Endothelial cell of umbilical vein (primary cell): ENCODE measurements around the gene EPO. TPM values are rescaled to one million over a fixed set of nuclear protein-coding genes. Genes with fewer than 3 reads are reported as not detected.
"Not testable (repeated sequence)": the region's sequence is repeated elsewhere in the genome, so short reads cannot be mapped to it uniquely, and the experiment has no call there.

Experiments
- BruUV-seq: library from RNA; stranded (reverse); fragments of 400-500 nt; replicated peaks from 2 replicates; lab custom pipeline; 2021; lab: Mats Ljungman, UMichigan
- CTCF ChIA-PET: fragments of 300-600, 350-600 bp; sonication (Branson Sonifier 250); formaldehyde crosslinking; loops from one replicate; lab custom pipeline; 2021; ENCODE audit warnings: antibody characterized with exemption, inconsistent platforms; lab: Charles Lee
- POLR2A ChIA-PET: fragments of 300-600, 350-600 bp; sonication (Branson Sonifier 250); formaldehyde crosslinking; loops from one replicate; lab custom pipeline; 2021; ENCODE audit warnings: antibody characterized with exemption, inconsistent platforms; lab: Charles Lee
- DNase-seq: peaks from one replicate; pipeline ENCODE4 v3.0.0-alpha.2; 2011; ENCODE audit warnings: low read depth, low spot score
- FAIRE-seq: peaks from 2 replicates; lab custom pipeline; 2011; peaks lifted over from hg19 to GRCh38; lab: Jason Lieb, UNC
- H2AFZ ChIP-seq: 2 replicates; pipeline ENCODE4 v1.6.0; 2012; ENCODE audit warnings: low read depth, low read length, control low read depth, inconsistent platforms
- H3K27ac ChIP-seq: 2 replicates; pipeline ENCODE4 v1.5.1; 2011; ENCODE audit warnings: low read depth, mild to moderate bottlenecking, control low read depth, low read length, moderate library complexity; ENCODE audit not compliant: insufficient read depth
- H3K27me3 ChIP-seq, 2 experiments: 2 replicates each; pipeline versions ENCODE4 v1.6.0 to v1.6.1; 2011; ENCODE audit warnings: low read length in 2 of 2, mixed read lengths in 1 of 2; ENCODE audit not compliant: control insufficient read depth in 2 of 2, insufficient read depth in 2 of 2
- H3K36me3 ChIP-seq, 2 experiments: 2 replicates in 1 of 2; 3 replicates in 1 of 2; pipeline ENCODE4 v1.5.1; 2011; ENCODE audit warnings: low read length in 2 of 2, mild to moderate bottlenecking in 1 of 2, moderate library complexity in 1 of 2; ENCODE audit not compliant: control insufficient read depth in 2 of 2, insufficient read depth in 2 of 2; ENCODE audit errors: extremely low read depth in 1 of 2
- H3K4me1 ChIP-seq: 3 replicates; pipeline ENCODE4 v1.5.1; 2011; ENCODE audit warnings: mild to moderate bottlenecking, low read length; ENCODE audit not compliant: control insufficient read depth, insufficient read depth; ENCODE audit errors: extremely low read depth
- H3K4me2 ChIP-seq: 2 replicates; pipeline ENCODE4 v1.6.1; 2011; ENCODE audit warnings: low read length, control low read depth, mixed read lengths; ENCODE audit not compliant: insufficient read depth
- H3K4me3 ChIP-seq, 3 experiments: fragments of 200-600 bp in 1 of 3; sonication (generic), shearing (Covaris generic) in 1 of 3; replicated peaks in 1 of 3; 2 replicates each; pipeline ENCODE4 v1.5.1; 2011 to 2016; ENCODE audit warnings: control low read depth in 3 of 3, low read length in 3 of 3, mild to moderate bottlenecking in 2 of 3, inconsistent platforms in 1 of 3, low read depth in 1 of 3, moderate library complexity in 1 of 3; ENCODE audit not compliant: insufficient read depth in 1 of 3
- H3K79me2 ChIP-seq: 2 replicates; pipeline ENCODE4 v1.6.0; 2012; ENCODE audit warnings: low read length, inconsistent platforms; ENCODE audit not compliant: control insufficient read depth, insufficient read depth
- H3K9ac ChIP-seq: replicated peaks from 2 replicates; pipeline ENCODE3; 2011; ENCODE audit warnings: low read length, control low read depth; ENCODE audit not compliant: insufficient read depth; ENCODE audit errors: extremely low read depth
- H3K9me1 ChIP-seq: replicated peaks from 3 replicates; pipeline ENCODE4 v1.6.0; 2011; ENCODE audit warnings: mild to moderate bottlenecking, low read length; ENCODE audit not compliant: control insufficient read depth, insufficient read depth; ENCODE audit errors: extremely low read depth
- H3K9me3 ChIP-seq: replicated peaks from 2 replicates; pipeline ENCODE4 v1.5.1; 2012; ENCODE audit warnings: low read length, inconsistent platforms; ENCODE audit not compliant: control insufficient read depth, insufficient read depth
- H4K20me1 ChIP-seq: replicated peaks from 2 replicates; pipeline ENCODE3; 2011; ENCODE audit warnings: mild to moderate bottlenecking, low read length; ENCODE audit not compliant: control insufficient read depth, insufficient read depth; ENCODE audit errors: extremely low read depth
- EZH2 ChIP-seq: IDR thresholded peaks from 2 replicates; pipeline ENCODE4 v1.6.1; 2012; ENCODE audit warnings: borderline replicate concordance, low read depth, mild to moderate bottlenecking, moderate library complexity, low read length, inconsistent platforms; ENCODE audit not compliant: severe bottlenecking
- FOS ChIP-seq: IDR thresholded peaks from 2 replicates; pipeline ENCODE4 v1.6.1; 2011; ENCODE audit warnings: mild to moderate bottlenecking, low read length, moderate library complexity, borderline replicate concordance; ENCODE audit not compliant: insufficient read depth
- GATA2 ChIP-seq: IDR thresholded peaks from 2 replicates; pipeline ENCODE4 v1.7.0; 2011; ENCODE audit warnings: low read depth, mild to moderate bottlenecking, moderate library complexity, mixed read lengths, low read length; ENCODE audit not compliant: insufficient read length, insufficient read depth
- JUN ChIP-seq: IDR thresholded peaks from 2 replicates; pipeline ENCODE4 v1.6.1; 2011; ENCODE audit warnings: borderline replicate concordance, low read depth; ENCODE audit not compliant: insufficient read length, insufficient read depth
- MAX ChIP-seq: IDR thresholded peaks from 2 replicates; pipeline ENCODE4 v1.6.1; 2011; ENCODE audit not compliant: insufficient read depth, insufficient read length
- MYC ChIP-seq: IDR thresholded peaks from one replicate; pipeline ENCODE4 v1.6.1; 2011; ENCODE audit warnings: mild to moderate bottlenecking, low read depth, low read length
- POLR2A ChIP-seq: IDR thresholded peaks from 2 replicates; pipeline ENCODE4 v1.6.1; 2012; ENCODE audit warnings: low read depth, mild to moderate bottlenecking, control low read depth, low read length
- POLR2AphosphoS5 ChIP-seq: IDR thresholded peaks from 2 replicates; pipeline ENCODE4 v1.6.1; 2012; ENCODE audit warnings: low read depth, mild to moderate bottlenecking, control low read depth, low read length, moderate library complexity; ENCODE audit not compliant: insufficient read depth
- dilution Hi-C: fragments of 300-500 bp; cut with MboI; formaldehyde crosslinking; loops from one replicate; pipeline ENCODE4 v1.15.0; 2019; ENCODE audit warnings: low sequenced_read_pairs; ENCODE audit not compliant: extremely low pct_ligation_motif_present
- intact Hi-C: fragments of 100-400 bp; cut with micrococcal nuclease; formaldehyde crosslinking; loops from one replicate; pipeline ENCODE4 v1.10.0; 2022
- polyA plus RNA-seq, 4 experiments: library from polyadenylated mRNA; depleted of rRNA in 3 of 4; stranded (reverse) in 3 of 4; unstranded in 1 of 4; fragments of >200 nt; gene quantifications; 2 replicates each; pipeline versions ENCODE4 v1.2.1 to v1.2.3, GENCODE V29; 2011 to 2012; ENCODE audit warnings: missing spikeins in 1 of 4
- total RNA-seq: library from RNA; stranded (reverse); gene quantifications from 2 replicates; pipeline ENCODE4 v1.2.3, GENCODE V29; 2021
- TF ChIP-seq, protein P1 (sequence below), 2 donors: IDR thresholded peaks; 1 replicate in 1 of 2; 2 replicates in 1 of 2; pipeline ENCODE4 v1.5.1; 2011; ENCODE audit warnings: low read length in 2 of 2, mild to moderate bottlenecking in 2 of 2, moderate library complexity in 2 of 2, control low read depth in 1 of 2, inconsistent platforms in 1 of 2, low read depth in 1 of 2; ENCODE audit not compliant: insufficient read depth in 1 of 2; ENCODE audit errors: extremely low read depth in 1 of 2

EPO gene
- total and polyA plus RNA-seq, 2 donors (not counting 3 experiments of a cell fraction or from before 2014, with no cell fraction given) = not detected

DNA sequence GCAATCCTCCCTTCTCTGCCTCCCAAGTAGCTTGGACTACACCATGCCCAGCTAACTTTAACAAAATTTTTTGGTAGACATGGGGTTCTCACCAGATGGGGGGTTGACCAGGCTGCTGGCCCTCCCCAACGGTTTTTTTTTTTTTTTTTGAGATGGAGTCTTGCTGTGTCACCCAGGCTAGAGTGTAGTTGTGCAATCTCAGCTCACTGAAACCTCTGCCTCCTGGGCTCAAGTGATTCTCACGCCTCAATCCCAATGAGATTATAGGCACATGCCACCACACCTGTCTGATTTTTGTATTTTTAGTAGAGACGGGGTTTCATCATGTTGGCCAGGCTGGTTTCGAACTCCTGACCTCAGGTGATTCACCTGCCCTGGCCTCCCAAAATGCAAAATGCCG, 42.6 kb downstream of the EPO start:
- not testable (repeated sequence) for BruUV-seq

GRCh38 chr7:100763556-100764140, 43.4 kb downstream of the EPO start:
- H3K4me3 ChIP-seq = no peak overlapping the region
- no peak overlapping the region for H2AFZ ChIP-seq
- H3K27me3 ChIP-seq = peaks cover 0 to 2% of the 10 kb centered on the region in 2 experiments
- no peaks in the 10 kb centered on the region for H4K20me1 ChIP-seq
- no peaks in the 10 kb centered on the region for H3K9me1 ChIP-seq
- no peaks in the 10 kb centered on the region for H3K79me2 ChIP-seq
- ChIA-PET CTCF (no interaction called here), POLR2A (no interaction called here)
- no peak overlapping the region for H3K27ac ChIP-seq
- no peak for DNase-seq
- H3K9me3 ChIP-seq = no peaks in the 10 kb centered on the region
- FAIRE-seq = no peak
- dilution Hi-C loops (no loop called here), intact Hi-C loops (no loop called here)
- no peak overlapping the region for H3K9ac ChIP-seq
- no peaks in the 10 kb centered on the region for H3K4me1 ChIP-seq
- BruUV-seq = no TSS peak
- H3K4me2 ChIP-seq = no peak overlapping the region
- TF ChIP-seq JUN (no peak), POLR2A (no peak), POLR2AphosphoS5 (no peak), MAX (no peak), MYC (no peak), FOS (no peak), EZH2 (no peak), GATA2 (no peak)
- TF ChIP-seq, protein P1, sequence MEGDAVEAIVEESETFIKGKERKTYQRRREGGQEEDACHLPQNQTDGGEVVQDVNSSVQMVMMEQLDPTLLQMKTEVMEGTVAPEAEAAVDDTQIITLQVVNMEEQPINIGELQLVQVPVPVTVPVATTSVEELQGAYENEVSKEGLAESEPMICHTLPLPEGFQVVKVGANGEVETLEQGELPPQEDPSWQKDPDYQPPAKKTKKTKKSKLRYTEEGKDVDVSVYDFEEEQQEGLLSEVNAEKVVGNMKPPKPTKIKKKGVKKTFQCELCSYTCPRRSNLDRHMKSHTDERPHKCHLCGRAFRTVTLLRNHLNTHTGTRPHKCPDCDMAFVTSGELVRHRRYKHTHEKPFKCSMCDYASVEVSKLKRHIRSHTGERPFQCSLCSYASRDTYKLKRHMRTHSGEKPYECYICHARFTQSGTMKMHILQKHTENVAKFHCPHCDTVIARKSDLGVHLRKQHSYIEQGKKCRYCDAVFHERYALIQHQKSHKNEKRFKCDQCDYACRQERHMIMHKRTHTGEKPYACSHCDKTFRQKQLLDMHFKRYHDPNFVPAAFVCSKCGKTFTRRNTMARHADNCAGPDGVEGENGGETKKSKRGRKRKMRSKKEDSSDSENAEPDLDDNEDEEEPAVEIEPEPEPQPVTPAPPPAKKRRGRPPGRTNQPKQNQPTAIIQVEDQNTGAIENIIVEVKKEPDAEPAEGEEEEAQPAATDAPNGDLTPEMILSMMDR (IDR thresholded peaks at IDR 0.05; ENCODE audit: extremely low read depth in 1 of 2, insufficient read depth in 1 of 2, low read depth in 1 of 2, low read length in 2 of 2) = no peak
- H3K36me3 ChIP-seq = no peaks in the 10 kb centered on the region

More for the DNA sequence above, 42.6 kb downstream of the EPO start:
- intact Hi-C loops, H3K36me3 ChIP-seq, H3K79me2 ChIP-seq, H3K4me1 ChIP-seq, H3K9me1 ChIP-seq, H3K27me3 ChIP-seq, H3K9me3 ChIP-seq, H4K20me1 ChIP-seq, DNase-seq, H3K4me2 ChIP-seq, dilution Hi-C loops, H3K27ac ChIP-seq, H3K9ac ChIP-seq, H2AFZ ChIP-seq, H3K4me3 ChIP-seq, FAIRE-seq: not testable (repeated sequence)
- CTCF ChIA-PET = interaction anchor here (0.7 to 1.1 kb wide), 2 partner anchors 10 to 71 kb away, joined by 3 to 4 read pairs; no protein-coding TSS in a partner anchor
- POLR2A ChIA-PET = interaction anchor here (0.7 kb wide), 2 partner anchors 36 to 47 kb away, joined by 5 read pairs; no protein-coding TSS in a partner anchor
